NCI-H146 treated with DMSO at 0.1 percent for 48 hours (cell line): ENCODE measurements around the gene IL9.
A peak's percentile ranks its signal among the peaks of the same experiment; 100 is the strongest.

ENCODE experiments used
- DNase-seq: peaks from one replicate; lab custom pipeline; 2025; ENCODE audit not compliant: unreplicated experiment; lab: John Stamatoyannopoulos, UW

Gene IL9

DNA sequence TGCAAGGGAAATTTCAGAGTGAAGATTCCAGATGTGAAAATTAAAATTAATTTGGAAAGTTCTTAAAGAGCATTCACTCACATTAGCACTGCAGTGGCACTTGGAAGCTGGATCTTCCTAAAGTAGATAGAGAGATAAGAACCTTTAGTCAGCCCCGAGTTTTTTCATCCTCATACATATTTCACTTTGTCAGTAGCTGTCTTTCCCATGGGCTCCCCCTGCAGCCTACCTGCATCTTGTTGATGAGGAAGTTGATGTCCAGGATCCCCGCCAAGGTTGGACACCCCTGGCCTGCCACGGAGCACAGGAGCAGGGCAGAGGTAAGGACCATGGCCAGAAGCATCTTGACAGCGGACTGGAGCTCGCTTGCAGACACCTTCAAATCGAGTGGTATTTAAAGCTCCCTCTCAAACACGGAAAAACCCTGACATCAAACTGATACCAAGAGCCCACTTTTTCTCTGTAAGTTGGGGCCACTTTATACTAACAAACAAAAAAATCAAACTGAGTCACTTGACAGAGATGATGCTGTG, at the start of gene IL9:
Gene IL9, minus strand, starts transcription at position 368 of the 533 bp plus-strand sequence. Its CDS starts 25 bp downstream, at position 343.
- no peak for DNase-seq

DNA sequence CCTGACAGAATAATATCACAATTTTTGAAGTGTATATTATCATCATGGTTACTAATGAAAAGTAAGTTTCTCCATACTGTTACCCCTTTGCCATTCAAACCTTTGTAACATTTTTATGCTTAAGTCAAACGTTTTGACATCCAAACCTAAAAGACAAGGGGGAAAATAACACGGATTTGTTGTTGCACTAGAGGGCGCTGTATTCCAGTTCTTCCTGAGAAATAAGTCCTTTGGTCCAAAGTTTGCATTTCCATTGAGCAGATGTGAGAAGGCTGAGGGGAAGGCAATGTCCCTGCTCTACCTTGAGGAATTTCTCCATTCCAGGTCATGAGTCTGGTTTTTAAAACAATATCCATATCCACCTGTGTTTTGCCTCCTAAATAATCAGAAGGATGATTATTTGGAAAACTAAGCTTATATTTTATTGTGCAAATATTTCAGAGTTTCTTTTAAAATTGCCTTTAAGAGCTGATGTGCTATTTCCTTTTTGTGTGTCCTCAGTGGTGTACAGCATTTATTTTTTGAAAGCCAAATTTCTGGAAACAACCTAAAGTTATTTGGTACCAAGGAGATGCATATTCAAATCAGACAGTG, 49.4 kb upstream of the IL9 start:
- peak; percentile 10 for DNase-seq

DNA sequence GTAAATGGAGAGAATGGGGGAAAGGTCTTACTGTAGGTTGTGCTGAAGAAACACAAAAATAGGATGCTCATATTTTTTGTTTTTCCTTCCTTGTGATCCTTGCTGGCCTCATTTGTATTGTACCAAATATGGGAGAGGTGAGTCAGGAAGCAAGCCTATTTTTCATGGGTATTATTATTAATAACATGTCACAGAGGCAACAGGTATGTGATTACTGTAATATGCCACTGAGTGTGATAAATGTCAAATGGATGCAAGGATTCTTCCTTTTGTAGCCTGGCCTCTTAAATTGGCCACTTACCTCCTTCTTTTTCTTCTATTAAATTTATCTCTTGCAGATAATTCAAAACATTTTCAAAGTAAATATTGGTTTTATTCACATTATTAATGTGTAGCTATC, 48.9 kb upstream of the IL9 start:
- DNase-seq = no peak

DNA sequence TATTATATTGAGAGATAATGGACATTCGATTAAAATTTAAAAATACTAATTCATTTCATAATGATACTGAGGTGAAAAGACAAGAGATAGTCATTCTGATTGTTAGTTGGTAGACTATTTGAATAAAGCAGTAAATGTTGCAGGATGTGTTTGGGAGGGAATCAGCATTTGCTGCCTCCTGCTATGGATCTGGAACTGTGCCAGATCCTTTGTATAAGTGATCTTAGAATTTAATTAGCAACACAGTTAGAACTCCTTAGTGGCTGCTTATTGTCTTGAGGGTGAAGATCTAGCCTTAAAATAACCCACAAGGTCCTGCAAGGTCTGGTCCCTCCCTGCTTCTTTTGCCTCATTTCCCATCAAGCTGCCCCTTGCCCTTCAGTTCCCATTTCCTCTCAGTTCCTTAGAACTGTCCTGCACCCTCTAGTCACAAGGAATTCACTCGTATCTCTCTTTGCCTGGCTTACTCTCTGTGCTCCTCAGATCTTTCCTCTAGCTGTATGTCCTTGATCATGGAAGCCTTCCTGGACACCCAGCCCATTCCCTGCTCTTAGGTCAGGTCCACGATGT, 46.6 kb upstream of the IL9 start:
- DNase-seq = no peak

DNA sequence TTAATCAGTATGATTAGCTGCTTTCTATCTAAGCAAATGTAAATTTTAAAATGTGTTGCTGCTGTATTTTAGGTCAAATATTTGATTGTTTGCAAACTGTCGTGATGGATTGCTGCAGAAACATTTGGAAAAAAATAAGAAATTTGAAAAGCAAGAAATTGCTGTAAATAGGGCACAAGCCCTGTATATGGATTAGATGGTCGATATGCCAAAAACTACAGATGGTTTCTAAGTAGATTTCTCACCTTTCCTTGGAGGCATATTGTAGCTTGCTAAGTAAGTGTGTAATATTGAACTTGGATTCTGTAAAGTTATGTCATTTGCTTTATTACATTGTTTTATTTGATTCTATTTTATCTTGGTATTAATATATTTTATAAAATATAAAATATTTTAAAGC, 46.1 kb upstream of the IL9 start:
- no peak for DNase-seq

DNA sequence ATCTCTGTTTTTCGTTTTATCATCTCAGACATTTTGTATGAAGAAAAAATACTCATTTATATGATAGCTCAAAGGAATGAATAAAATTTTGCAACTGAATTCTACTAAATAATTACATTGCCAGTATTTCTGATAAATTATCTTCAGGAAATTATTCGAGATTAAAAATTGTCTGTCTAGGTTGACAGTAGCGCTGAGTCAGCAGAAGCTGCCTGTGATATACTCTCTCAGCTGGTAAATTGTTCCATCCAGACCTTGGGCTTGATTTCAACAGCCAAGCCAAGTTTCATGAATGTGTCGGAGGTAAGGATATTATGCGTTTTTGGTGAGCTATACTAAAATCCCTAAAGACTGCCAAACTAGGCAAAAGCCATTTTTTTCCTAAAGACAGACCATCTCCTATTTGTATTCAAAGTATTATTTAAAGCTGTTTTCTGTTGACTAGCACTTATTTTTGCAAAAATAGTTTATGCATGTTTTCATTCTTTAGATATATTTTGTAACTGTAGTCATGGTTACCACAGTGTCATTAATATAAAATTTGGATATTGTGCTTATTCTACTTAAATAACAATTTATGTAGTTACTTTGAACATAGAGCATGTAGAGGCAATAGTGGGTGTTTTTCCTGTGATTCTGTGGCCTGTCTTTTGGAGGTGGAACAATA, 41.7 kb upstream of the IL9 start:
- DNase-seq = no peak

DNA sequence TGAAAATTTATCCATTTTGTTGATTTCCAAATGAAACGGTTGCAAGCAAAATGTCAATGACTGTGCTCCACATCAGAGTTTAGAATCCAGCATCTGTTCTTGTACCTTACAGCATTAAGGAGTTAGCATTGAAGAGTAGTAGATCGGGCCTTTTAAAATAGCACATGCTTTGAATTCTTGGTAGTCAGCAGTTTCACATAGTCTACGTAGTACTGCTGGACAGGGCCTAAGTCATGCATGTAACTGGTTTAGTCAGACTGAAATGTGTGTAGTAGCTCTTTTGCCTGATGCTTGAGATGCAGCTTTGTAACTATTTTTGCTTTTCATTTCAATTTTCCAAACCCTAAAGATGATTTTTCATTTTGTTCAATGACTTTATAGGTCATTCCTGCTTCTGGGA, 39.3 kb upstream of the IL9 start:
- no peak for DNase-seq

DNA sequence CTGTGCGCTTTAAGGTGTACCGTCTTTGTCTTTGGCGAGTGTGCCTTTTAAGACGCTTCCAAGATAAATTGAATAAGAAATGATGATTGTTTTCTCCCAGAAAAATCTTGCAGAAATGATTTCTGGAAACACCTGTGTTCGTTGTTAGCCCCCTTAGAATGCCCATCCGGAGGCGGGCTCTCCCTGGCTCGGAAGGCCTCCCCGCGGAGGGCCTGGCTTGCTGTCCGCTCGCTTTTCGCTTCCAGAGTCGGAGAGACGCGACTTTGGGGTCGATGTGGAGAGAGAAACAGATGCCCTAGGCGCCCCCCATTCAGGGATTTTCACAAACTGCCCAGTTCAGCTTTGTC, 35.3 kb upstream of the IL9 start:
- no peak for DNase-seq

DNA sequence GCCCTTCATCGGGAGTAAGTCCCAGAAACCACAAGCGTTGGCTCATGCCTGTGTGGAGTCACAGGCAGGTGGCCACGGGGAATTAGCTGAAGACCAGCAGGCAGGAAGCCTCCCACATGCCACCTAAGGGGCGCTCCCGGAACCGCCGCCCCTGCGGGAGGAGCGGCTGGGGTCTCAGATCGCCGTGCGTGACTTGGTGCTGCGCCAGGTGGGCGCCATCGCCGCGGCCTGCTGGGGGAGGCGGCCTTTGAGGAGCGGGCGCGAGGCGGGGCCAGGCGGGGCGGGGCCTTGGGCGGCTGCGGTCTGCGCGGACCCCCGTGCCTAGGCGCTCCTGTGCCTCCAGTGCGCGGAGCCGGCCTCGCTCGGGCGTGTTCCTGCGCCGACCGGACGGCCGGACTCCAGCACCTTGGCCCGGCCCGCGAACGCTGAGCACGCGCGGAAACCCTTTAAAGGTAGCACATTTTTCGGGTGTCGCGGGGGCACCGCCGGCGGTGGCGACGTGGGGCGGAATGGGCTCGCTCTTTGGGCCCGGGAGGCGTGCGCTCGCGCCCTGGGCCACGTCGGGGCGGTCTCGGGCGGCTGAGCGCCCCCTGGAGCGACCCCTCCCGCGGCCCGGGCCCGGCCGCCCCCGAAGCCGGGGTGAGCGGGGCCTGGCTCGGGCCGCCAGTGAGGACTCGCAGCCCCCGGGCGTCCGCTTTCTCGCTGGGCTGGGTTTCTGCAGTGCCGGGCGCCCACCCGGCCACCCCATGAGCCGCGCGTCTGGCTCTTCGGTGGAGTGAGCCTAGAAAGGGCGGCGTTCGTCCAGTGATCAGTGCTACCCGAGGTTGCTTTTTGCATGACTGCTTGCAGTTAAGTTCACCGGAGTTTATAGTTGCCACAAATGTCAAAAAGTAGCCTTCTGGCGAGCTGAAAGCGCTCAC, 34.6 kb upstream of the IL9 start:
- DNase-seq = no peak

DNA sequence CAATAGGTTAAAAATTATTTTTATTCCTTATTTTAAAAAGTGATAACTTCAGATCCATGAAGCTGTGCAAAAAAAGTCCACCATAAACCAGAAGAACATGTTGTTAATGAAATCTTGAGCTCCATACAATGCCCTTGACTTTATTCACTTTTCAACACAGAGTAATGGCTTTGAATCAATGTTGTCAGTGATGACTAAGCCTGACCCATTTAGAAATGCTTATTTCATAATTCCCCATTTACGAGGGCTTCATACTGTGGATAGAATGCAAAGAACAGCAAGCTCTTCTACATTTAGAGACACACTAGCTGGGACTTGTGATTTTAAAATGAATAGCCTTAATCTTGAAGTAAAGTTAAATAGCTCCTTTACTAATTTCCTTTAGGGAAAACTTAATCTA, 25.7 kb upstream of the IL9 start:
- DNase-seq = no peak

DNA sequence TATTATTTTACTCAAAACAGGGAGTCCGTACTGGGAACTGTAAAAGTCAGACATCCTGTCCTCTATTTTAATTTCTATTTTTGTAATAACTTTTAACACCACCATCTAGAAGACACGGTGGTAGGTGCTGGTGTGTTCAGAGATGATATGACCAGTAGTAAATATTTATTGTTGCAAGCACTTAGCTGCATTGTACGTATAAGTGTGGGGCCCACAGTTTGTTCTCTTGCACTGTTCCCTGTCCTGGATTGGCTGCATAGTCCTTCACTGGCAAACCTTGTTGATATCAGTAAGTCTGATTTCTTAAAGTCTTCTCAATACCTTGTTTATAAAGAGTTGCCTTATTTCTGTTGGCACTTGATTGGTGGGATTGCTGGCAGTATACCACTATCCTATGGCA, 24.6 kb upstream of the IL9 start:
- no peak for DNase-seq

DNA sequence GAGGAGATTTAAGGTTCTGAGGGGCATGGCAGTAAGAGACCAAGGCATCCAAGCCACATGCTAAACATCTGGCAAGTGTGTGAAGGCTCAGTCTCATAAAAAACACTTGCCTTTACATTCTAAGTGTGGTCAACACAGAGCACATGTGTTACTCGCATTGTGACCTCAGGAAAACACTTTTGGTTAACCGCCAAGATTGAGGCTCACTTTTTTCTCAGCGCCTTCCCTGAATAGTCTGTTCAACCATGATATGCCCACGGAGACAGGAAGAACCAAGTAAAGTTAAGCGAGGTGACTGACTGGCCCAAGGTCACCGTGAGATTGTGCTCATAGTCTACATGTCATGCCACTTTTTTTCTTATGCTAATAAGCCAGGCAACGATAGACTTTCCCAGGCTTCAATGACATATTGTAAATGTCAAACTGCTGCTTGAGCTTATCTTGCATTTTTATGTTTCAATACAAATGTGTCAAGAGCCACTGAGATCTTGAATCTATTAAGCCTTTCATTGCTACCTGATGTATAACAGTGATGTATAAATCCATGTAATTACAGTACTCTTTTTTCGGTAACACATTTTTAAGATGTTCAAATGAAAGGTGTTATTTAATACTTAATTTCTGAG, 21.1 kb upstream of the IL9 start:
- no peak for DNase-seq

DNA sequence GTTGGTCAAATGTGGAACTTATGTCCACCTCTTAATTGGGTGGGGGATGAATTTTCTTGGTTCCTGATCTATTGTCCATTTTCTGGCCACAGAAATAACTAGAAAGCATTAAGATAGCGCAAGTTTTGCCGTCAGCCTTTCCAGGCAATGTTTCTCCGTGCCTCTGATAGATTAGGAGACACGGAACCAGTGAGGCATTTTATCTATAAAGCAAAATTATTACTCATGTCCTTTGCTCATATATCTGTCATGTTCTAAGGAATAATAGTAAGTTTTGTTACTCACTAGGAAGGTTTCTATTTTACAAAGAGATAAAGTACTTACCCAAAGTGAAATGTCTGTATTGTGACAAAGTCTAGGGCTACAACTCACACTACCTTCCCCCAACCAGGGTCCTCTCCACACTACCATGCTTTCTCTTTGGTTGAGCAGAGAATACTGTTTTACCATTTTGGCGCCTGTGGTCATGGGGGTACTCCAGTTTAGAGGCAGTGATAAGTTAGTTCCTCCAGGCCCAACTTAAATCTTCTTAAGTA, 19.9 kb upstream of the IL9 start:
- DNase-seq = no peak

DNA sequence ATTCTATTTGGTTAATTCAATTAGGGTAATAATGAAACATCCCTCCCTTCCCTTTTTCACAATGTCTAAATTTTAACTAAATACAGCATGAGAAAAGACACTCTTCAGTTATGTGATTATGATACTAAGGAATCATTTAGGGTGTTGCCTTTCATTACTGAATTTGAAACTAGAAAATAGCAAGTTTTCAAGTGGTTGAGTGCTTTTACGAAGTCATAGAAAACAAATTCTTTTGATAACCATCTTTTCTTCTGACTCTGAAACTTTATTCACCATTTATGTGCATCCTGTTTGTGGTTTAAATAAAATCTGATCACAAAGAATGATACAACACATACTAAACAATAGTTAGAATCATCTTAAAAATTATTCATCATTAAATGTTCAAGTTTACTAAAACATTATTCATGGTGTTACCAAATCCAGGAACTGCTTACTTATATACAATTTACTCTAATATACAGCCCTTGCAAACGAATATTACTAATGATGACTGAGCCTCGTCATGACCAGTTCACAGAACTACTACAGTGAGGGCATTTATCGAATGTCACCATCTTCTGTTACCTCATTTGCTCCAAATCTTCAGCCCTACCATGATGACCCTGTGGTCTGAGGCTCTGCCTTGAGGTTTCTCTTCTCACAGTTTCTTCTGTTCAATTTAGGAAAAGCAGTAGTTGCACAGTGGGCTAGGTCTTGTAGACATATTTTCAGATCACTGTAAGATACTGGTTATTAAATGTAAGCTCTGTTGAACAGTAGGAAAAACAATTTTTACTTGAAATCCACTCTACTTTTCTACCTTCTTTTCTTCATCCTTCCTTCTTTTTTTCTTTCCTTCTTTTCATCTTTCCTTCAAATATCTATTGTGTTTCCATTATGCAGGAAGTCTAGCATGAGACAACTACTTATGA, 18.3 kb upstream of the IL9 start:
- DNase-seq = no peak

DNA sequence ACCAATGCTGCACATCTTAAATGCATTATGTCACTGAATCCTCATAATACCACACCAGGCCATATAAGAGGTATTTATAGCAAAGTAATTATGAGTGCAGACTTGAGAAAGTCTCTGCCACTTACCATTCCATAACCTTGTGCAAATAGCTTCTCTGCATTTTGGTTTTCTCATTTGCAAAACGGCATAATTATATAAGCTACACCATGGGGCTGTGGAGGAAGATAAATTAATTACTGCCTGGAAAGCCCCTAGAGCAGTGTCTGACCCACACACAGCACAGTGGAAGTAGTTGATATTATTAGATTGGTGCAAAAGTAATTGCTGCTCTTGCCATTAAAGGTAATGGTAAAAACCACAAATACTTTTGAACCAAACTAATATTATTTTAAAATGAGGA, 9.5 kb upstream of the IL9 start:
- no peak for DNase-seq

DNA sequence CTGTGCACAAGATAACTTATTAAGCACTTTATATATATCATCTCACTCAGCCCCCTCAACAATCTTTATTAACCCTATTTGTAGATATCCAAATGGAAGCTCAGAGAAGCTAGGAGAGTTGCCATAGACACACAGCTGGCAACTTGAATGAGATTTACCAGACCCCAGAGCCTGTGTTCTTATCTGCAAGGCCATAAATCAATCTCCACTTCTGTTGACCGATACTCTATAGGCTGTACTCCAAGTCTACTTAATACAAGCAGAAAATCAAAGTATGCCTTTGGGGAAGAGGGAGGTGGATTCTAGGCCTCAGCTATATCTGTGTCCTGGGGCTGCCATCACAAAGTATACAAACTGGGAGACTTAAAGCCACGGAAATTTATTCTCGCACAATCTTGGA, 6.0 kb upstream of the IL9 start:
- no peak for DNase-seq

DNA sequence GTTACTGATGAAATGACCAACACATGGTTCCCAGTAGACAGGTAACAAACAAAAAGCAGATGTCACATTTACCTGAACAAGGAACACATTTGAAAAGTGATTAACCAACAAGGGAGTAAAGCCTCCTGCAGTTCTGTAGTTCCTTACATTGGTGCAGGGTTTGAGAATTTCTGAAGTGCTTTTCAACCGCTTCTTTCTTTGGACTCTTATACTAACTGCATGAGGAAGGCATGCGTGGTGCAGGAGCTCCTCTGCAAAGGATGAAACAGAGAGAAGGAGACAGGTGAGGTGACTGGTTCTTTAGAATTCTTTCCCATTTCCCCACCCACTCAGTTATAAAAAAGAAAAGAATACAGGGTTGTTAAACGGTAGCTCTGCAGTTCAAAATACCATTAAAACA, 4.6 kb upstream of the IL9 start:
- DNase-seq = no peak

DNA sequence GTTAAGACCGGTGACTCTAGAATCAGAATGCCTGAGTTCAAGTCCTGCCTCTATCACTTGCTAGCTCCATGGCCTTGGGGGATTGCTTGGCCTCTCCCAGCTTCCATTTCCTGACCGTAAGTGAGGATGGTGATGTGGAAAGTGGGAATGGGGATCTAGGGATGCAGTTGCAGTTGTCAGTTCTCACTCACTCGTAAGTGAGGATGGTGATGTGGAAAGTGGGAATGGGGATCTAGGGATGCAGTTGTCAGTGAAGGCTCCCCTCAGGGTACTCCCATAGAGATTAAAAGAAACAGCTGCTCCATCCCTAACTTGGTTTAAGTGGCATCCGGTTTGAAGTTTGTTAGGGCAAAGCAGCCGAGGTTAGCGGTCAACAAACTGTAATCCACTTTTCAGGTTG, 3.0 kb upstream of the IL9 start:
- no peak for DNase-seq

DNA sequence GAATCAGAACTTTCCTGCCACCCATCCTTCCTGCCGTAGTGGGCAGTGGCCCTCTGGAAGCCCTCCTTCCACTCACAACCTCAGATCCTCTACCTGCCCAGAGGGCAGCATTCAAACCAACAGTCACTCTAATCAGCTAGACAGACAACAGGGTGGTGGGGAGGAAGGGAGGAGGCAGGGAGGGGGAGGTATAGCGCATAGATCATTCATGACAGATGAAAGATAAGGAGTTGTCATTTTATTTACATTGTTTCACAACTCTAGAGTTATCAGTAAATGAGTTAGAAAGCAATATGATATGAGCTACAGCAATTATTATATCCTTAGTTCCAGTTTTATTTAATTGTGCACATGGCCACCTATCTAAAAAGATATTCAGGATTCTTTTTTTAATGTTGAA, 852 bp downstream of the IL9 start:
- peak; percentile 14 for DNase-seq

DNA sequence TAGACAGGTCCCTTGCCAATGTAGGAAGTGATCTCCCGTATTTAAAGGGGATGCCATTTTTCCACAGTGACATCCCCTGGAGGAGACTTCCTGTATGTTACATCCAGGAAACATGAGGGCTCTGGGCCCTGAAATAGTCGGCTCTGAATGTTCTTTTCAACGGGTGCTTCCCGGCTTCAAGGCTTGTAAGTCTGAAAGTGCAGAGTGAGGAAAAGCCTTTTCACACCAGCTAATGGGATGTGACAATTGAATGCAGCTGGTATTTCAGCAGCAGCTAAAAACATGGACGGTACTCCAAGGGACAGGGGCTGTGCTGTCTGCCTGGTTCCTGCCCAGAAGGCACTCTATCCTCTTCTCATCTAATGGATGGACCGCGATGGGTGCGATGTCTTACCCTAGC, 1.4 kb downstream of the IL9 start:
- DNase-seq = no peak
